ENCODE results near the gene HHIPL2.
A peak's percentile ranks its signal among the peaks of the same experiment; 100 is the strongest.
"Not testable (repeated sequence)": the region's sequence is repeated elsewhere in the genome, so short reads cannot be mapped to it uniquely, and the experiment has no call there.

Gene HHIPL2

DNA sequence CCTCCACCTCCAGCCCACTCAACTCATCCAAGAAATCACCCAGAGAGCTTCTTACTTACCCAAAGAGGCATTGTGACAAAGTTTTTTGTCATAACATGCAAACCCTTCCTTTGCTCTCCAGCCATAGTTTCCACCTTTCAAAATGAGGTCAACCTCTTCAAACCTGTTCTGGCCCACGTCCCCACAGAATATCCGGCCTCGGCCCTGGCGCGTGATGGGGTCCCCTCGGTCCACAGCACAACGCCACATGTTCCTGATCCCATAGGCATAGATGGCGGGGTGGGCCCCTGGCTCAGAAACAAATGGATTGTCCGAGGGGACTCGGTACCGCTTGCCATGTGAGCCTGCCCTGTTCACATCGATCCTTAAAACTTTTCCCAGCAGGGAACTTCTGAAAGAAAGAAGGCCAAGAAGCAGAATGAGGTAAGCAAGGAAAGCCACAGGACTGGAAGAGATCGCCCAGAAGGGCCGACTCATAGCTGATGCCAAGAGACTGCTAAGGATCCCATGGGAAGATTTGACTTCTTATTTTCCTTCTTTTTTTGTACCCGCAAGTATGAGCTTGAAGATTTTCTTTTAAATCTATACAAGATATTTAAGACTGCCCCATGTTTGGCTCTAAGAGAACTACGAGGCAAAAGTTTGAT lies 7.8 kb downstream of the HHIPL2 start:
- no peak for DNase-seq

DNA sequence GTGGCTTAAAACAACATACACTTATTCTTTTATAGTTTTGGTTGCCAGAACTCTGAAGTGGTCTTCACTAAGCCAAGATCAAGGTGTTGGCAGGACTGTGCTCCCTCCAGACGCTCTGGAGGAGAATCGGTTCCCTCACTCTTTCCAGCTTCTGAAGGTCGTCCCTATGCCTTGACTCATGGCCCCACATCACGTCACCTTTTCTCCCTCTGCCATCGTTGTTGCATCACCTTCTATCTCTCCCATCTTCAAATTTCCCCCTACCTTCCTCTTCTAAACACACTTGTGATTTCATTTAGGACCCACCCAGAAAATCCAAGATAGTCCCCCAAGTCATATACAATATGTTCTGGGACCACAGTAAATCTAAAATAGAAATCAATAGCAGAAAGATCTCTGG lies 12.4 kb downstream of the HHIPL2 start:
- DNase-seq: no peak

DNA sequence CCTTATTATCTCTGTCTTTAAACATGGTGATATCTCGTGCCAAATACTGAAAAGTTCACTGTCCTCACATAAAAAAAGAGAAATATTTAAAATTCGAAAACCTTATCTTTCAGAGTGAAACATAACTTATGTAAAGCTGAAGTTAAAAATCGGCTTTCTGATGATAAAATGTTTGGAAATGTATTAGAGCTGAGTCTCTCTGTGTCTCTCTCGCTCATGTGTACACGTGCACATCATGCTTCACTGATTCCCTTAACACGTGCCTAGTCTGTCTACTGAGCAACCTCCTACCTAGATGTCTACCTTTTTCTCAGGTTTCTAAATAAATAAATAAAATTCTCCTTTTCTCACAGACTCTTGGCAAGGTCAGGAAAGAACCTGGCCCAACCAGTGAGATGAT lies 17.1 kb downstream of the HHIPL2 start:
- DNase-seq: no peak

DNA sequence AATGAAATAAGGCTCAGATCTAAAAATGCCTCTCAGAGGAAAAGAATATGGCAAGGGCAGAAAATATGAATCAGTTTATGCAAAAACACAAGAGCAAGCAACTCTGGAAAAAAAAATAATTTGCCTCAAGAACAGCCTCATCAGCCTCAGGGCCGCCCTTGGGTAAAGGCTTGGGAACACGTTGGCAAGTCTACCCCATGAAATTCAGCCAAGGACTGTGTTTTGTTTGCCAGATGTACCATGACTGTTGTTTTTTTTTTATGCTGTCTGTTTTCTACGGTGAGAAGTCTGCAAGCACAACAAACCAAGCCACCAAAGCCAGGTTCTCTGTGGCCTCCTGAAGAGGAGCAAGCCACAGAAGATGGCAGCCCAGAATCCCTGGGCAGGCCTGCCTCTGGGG lies 18.0 kb downstream of the HHIPL2 start:
- DNase-seq: no peak

DNA sequence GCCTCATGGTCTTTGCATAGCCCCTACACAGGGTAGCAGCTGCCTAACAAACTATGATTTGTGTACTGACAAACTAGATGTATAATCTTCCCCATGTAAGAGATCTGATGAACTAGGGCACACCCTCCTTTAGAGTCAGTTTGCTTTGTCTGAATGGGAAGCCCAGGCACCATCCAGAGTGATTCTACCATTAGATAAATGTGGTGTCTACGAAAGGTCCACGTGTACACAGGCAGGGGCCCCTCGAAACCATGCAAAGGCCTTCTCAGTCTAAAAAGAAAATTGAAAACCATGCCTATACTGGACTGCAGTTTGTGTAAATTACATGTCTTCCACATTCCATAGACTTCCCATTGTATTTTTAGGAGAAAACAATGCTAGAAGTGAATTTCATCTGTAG lies 18.7 kb downstream of the HHIPL2 start:
- no peak for DNase-seq

DNA sequence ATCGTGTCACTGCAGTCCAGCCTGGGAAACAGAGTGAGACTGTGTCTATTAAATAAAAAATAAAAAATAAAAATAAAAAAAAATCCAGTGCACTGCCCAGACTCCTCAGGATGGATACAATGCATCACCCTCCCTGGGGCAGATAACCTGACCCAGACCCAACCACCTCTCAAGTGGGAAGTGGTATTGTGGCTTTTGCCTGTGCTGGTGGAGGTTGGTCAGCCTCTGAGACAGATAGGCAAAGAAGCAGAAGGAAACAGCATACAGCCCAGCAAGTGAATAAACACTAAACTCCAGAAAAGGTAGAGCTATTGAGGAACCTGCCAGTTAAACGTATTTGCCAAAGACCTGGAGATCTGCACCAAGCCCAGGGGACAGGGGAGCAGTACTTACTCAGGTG lies 22.0 kb downstream of the HHIPL2 start:
- no peak for DNase-seq

DNA sequence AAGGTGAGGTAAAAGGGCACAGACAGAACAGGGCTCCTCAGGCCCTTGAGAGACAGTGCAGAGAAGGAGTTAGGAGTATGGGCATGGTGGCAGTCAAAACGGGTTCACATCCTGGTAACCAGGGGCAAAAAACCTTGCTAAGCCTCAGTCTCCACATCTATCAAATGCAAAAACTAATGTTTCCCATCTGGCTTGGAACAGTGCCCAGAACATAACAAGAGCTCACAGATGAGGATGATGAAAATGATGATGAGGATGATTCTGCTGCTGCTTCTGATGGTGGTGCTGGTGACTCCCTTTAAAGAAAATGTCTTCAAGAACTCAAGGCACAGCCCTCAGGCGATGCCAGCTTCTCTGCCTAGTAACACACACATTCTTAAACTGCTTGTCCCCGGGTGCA lies 24.1 kb downstream of the HHIPL2 start:
- DNase-seq: no peak

DNA sequence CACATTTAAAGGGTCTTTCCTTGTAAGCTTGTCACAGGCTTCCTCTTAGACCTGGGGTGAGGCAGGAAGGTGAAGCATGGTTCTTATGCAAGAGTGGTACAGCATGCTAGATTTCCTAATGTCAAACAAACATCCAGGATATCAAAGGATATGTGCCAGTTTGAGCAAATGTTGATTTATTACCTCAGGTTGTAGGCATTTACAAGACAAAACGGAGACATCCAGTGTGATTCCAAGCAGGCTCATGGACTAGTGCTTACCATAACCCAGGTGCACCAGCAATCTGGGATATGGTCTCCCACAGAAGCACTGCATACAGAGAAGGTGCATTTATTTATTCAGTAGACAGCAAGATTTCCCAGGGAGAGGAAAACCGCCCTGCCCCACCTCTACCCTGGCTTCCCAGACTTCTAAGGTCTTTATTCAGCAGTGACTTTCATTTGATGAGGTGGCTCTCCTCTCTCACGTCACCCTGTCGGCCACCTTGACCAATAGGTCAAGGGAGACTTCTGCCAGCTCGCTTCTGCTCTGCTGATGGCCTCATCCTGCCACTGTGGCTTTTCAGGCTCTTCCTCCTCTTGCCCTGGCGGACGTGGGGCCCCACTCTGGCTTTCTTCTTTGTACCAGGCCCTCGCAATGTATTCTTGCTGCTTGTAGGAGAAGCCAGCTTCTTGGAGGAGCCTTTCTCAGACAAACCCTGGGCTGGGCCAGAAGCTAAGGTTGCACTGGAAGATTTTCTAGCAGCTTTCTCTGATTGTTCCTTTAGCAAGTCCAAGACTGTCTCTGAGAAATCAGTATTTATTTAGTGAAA lies 25.6 kb downstream of the HHIPL2 start:
- DNase-seq: no peak

DNA sequence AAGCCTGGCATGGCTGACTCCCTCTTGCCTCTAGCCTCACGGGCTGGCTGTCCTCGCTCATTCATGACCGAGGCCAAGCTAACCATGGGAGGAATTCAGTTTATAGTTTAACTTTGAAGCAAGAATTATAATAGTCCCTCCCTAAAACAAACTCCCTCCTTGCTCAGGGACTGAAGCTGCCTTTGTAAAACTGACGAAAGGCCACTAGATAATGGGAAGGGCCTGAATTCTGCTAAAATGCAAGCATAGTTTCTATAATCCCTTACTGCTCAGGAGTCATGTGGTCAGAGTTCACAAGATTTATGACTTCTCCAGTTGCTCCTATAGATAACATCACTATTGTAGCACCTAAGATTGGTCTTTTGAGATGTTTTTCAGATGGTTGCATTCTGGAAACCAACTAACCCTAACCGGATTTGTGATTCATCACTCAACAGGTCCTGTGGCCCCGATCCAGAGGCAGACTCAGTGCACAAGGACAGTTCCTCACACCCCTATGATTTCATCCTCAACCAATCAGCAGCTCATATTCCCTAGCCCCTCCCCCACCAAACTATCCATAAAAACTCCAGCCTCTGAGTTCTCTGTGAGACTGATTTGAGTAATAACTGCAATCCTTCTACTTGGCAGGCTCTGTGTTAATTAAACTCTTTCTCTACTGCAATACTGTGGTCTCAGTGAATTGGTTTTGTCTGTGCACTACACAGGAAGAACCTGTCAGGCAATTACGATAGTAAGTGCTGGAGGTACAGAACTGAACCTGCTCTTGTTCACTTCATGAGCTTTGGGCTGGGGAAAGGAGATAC lies 26.4 kb downstream of the HHIPL2 start:
- no peak for DNase-seq

DNA sequence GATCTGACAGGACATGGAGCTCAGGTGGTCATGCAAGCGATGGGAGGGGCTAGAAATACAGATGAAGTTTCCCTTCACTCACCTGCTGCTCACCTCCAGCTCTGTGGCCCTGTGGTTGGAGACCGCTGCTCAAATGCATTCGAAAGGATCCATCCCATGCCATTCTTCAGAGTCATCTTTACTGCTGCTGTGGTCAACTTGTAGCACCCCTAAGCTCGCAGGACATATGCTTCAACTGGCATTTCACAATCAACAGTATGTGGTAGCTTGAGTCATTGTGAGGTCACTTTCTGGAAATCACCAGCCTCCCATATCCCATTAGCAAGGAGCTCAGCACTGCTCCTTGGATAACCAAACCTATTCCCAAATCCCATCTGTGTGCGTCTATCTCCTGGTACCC lies 58.4 kb downstream of the HHIPL2 start:
- not testable (repeated sequence) for DNase-seq

DNA sequence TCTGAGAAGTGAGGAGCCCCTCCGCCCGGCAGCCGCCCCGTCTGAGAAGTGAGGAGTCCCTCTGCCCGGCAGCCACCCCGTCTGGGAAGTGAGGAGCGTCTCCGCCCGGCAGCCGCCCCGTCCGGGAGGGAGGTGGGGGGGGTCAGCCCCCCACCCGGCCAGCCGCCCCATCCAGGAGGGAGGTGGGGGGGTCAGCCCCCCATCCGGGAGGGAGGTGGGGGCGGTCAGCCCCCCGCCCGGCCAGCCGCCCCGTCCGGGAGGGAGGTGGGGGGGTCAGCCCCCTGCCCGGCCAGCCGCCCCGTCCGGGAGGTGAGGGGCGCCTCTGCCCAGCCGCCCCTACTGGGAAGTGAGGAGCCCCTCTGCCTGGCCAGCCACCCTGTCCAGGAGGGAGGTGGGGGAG lies 60.1 kb downstream of the HHIPL2 start:
- not testable (repeated sequence) for DNase-seq

DNA sequence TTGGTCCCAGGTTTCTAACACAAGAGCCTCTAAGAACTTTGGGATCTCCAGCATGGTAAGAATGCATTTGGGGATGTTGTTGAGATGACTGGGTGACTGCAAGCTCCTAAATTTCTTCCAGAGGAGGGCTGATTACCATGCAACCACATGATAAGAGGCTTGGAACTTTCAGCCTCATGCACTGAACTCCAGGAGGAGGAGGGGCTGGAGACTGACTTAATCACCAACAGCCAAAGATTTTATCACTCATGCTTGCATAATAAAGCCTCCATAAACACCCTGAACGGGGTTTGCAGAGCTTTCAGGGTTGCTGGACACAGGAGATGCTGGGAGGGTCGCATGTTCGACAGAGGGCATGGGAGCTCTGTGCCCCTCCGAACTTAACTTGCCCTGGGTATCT lies 63.9 kb downstream of the HHIPL2 start:
- DNase-seq: not testable (repeated sequence)

DNA sequence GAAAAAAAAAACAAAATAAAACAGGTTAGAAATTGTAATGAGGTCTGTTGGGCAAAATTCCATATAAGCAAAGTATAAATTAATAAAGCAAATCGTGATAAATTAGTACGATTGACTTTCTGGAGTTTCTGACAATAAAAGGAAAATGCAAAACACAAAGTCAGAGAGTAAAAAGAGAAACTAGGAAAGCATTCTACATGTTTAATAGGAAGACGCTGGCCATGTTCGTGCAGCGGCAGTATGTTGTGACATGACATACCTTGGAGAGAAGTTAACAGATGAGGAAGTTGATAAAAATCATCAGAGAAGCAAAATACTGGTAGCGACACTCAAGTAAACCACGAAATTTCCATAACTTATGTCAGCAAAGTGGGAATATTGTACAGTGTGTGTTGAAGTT lies 68.3 kb downstream of the HHIPL2 start:
- not testable (repeated sequence) for DNase-seq

DNA sequence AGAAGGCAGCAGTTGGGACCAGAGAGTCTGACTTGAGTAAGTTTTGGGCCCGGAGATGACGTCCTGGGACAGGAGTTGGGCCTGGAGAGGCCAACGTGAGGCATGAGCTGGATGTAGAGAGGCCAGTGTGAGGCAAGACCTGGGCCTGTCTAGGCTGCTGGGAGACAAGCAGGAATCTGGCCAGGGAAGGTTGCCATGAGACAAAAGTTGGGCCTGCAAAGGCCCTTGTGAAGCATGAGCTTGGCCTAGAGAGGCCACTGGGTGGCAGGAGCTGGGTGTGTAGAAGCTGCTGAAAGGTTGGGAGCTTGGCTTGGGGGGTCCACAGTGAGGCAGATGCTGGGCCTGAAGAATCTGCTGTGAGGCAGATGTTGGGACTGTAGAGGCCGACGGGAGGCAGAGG lies 71.5 kb downstream of the HHIPL2 start:
- DNase-seq: not testable (repeated sequence)

DNA sequence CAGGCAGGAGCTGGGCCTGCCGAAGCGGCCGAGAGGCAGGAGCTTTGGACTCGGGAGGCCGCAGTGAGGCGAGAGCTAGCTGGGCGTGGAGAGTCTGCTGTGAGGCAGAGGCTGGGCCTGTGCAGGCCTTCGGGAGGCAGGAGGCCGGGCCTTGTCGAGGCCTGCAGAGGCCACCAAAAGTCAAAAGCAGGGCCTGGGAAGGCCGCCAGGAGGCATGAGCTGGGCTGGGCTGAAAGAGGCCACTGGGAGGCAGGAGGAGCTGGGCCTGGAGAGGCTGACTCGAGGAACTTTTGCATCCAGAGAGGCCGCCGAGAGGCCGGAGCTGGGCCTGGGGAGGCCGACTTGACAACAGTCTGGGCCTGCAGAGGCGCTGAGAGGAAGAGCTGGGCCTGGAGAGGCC lies 74.2 kb downstream of the HHIPL2 start:
- peak; percentile 4 for DNase-seq

DNA sequence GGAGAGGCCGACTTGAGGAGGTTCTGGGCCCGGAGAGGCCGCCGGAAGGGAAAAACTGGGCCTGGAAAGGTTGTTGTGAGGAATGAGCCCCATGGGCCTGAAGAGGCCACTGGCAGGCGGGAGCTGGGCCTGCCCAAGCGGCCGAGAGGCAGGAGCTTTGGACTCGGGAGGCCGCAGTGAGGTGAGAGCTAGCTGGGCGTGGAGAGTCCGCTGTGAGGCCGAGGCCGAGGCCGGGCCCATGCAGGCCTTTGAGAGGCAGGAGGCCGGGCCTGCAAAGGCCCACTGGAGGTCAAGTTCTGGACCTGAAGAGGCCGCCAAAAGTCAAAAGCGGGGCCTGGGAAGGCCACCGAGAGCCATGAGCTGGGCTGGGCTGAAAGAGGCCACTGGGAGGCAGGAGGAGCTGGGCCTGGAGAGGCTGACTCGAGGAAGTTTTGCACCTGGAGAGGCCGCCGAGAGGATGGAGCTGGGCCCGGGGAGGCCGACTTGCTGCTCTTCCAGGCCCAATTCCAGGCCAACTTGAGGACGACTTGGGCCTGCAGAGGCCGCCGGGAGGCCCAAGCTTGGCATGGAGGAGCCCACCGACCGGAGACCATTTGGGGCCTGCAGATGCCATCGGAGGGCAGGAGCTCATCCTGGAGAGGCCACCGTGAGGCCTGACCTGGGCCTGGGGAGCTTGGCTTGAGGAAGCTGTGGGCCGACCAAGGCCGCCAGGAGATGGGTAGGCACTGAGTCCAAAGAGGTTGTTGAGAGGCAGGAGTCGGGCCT lies 74.9 kb downstream of the HHIPL2 start:
- DNase-seq: peak; percentile 1

All from femur (tissue), 1 donor.